ENCODE data around the gene DEPDC7. TPM values are rescaled to one million over a fixed set of nuclear protein-coding genes. Genes with fewer than 3 reads are reported as not detected.

DEPDC7 gene
- polyA plus RNA-seq, 2 of the 4 experiments (the other 2 are of a cell fraction), result 15.3 to 16.6 TPM

DNA sequence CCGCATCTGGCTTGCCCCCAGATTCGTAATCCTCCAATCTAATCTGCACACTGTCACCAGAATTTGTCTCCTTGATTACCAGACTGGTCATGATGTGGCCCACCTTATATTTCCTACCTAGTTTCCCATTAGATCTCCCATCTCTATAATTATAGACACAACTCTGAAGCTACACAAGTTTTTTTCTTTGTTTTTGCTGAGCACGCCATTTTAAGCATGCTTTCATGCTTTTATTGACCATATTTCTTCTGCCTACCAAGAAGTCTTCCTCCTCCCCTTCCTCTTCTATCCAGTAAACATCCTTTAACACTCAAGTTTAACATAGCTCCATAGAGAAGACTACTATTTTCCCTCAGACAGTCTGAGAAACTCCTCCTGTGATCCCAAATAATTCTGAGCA lies 24.3 kb upstream of the DEPDC7 start:
- 52% methylated on average over 3 of the region's 3 CpGs for WGBS (ENCODE audit: missing lambda C conversion rate)
- Histone ChIP-seq H3K4me1 (no peaks in the 10 kb centered on the region), H3K27ac (no peak overlapping the region), H3K9me3 (peaks cover 14% of the 10 kb centered on the region; the same call in 1 of the 3 replicates), H3K4me3 (no peak overlapping the region), H3K4me2 (no peak overlapping the region)
- peak; percentile 70 for TF ChIP-seq MAFK (IDR thresholded peaks at IDR 0.05; ENCODE audit: partially characterized antibody)
- TF ChIP-seq, protein P1, sequence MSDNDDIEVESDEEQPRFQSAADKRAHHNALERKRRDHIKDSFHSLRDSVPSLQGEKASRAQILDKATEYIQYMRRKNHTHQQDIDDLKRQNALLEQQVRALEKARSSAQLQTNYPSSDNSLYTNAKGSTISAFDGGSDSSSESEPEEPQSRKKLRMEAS (IDR thresholded peaks at IDR 0.05), result no peak
- DNase-seq (ENCODE audit: low read depth in 1 of 2, low spot score in 1 of 2) (no peak), FAIRE-seq (no peak), ATAC-seq (no peak)
- POLR2A ChIA-PET, result no interaction called here
- CTCF ChIA-PET, result interaction anchor here (1.0 to 1.2 kb wide), 2 partner anchors 9 to 74 kb away, joined by 3 to 4 read pairs; no protein-coding TSS in a partner anchor

DNA sequence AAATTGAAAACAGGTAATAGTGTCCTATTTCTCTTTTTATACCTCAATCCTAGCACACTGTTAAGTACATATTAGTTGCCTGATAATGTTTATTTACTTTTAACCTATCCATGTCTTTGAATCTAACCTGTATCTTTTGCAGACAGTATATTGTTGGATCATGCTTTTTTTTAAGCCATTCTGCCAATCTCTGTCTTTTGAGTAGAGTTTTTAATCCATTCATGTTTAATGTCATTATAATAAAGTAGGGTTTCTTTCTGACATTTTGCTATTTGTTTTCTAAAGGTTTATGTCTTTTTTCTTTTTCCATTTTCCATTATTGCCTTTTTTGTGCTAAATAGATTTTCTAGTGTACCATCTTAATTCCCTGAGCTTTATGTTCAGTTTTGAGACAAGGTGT lies 23.8 kb upstream of the DEPDC7 start:
- peaks cover 14% of the 10 kb centered on the region; the same call in 1 of the 3 replicates for H3K9me3 ChIP-seq
- CTCF ChIA-PET, result interaction anchor here (0.8 to 1.2 kb wide), 3 partner anchors 9 to 74 kb away, joined by 3 to 5 read pairs (median 4); no protein-coding TSS in a partner anchor
- no peak overlapping the region for H3K4me3 ChIP-seq
- H3K27ac ChIP-seq, result no peak overlapping the region
- no peak for FAIRE-seq
- ATAC-seq, result no peak
- no peak overlapping the region for H3K4me2 ChIP-seq
- no peak for TF ChIP-seq RAD21 (conservative IDR thresholded peaks at IDR 0.05 in 1 of 2, IDR thresholded peaks at IDR 0.05 in 1 of 2)
- TF ChIP-seq JUNB (IDR thresholded peaks at IDR 0.05), result no peak
- TF ChIP-seq KDM1A (IDR thresholded peaks at IDR 0.05; ENCODE audit: low read depth), result no peak
- no peak for TF ChIP-seq CBX2 (IDR thresholded peaks at IDR 0.05; ENCODE audit: borderline replicate concordance, low read depth)
- TF ChIP-seq BHLHE40 (IDR thresholded peaks at IDR 0.05; ENCODE audit: low read depth, low read length), result no peak
- no peak for TF ChIP-seq EHF (CRISPR knock-in tag; IDR thresholded peaks at IDR 0.05)
- TF ChIP-seq HOXB5 (CRISPR knock-in tag; IDR thresholded peaks at IDR 0.05), result no peak
- no peak for TF ChIP-seq HOXB13 (CRISPR knock-in tag; IDR thresholded peaks at IDR 0.05; ENCODE audit: low read depth)
- TF ChIP-seq, protein P2, sequence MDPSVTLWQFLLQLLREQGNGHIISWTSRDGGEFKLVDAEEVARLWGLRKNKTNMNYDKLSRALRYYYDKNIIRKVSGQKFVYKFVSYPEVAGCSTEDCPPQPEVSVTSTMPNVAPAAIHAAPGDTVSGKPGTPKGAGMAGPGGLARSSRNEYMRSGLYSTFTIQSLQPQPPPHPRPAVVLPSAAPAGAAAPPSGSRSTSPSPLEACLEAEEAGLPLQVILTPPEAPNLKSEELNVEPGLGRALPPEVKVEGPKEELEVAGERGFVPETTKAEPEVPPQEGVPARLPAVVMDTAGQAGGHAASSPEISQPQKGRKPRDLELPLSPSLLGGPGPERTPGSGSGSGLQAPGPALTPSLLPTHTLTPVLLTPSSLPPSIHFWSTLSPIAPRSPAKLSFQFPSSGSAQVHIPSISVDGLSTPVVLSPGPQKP (IDR thresholded peaks at IDR 0.05; ENCODE audit: low read depth, low read length), result no peak
- TF ChIP-seq, protein P3, sequence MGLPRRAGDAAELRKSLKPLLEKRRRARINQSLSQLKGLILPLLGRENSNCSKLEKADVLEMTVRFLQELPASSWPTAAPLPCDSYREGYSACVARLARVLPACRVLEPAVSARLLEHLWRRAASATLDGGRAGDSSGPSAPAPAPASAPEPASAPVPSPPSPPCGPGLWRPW (IDR thresholded peaks at IDR 0.05), result no peak
- no peak for TF ChIP-seq RARB (CRISPR knock-in tag; IDR thresholded peaks at IDR 0.05)
- TF ChIP-seq MAZ (IDR thresholded peaks at IDR 0.05; ENCODE audit: borderline replicate concordance, low read depth, low read length), result no peak
- TF ChIP-seq, protein P4, sequence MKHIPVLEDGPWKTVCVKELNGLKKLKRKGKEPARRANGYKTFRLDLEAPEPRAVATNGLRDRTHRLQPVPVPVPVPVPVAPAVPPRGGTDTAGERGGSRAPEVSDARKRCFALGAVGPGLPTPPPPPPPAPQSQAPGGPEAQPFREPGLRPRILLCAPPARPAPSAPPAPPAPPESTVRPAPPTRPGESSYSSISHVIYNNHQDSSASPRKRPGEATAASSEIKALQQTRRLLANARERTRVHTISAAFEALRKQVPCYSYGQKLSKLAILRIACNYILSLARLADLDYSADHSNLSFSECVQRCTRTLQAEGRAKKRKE (CRISPR knock-in tag; IDR thresholded peaks at IDR 0.05; ENCODE audit: low read depth), result no peak
- no peak for TF ChIP-seq HOXA7 (CRISPR knock-in tag; IDR thresholded peaks at IDR 0.05)
- TF ChIP-seq MAFK (IDR thresholded peaks at IDR 0.05; ENCODE audit: partially characterized antibody), result no peak
- POLR2A ChIA-PET, result no interaction called here
- no peak for DNase-seq (ENCODE audit: low read depth in 1 of 2, low spot score in 1 of 2)
- no peaks in the 10 kb centered on the region for H3K4me1 ChIP-seq

DNA sequence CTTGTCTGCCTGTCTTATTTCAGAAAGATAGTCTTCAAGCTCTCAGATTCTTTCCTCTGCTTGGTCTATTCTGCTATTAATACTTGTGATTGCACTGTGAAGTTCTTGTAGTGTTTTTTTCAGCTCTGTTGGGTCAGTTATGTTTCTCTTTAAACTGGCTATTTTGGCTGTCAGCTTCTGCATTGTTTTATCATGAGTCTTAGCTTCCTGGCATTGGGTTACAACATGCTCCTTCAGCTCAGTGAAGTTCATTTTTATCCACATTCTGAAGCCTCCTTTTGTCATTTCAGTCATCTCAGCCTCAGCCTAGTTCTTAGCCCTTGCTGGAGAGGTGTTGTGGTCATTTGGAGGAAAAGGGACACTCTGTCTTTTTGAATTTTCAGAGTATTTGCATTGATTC lies 15.5 kb upstream of the DEPDC7 start:
- 0 out of 6 replicates have a peak overlapping the region, but pooled peaks of 1 of the 2 experiments have one; percentile 8 for H3K27ac ChIP-seq

More for the DNA sequence above, 15.5 kb upstream of the DEPDC7 start:
- no peak for FAIRE-seq
- ChIA-PET CTCF (interaction anchor here (0.6 to 1.0 kb wide), 2 partner anchors 8 to 342 kb away, joined by 3 read pairs; no protein-coding TSS in a partner anchor), POLR2A (interaction anchor here (0.6 to 1.4 kb wide), 2 partner anchors 11 to 16 kb away, joined by 4 read pairs; partner anchors contain the start of gene DEPDC7)
- Histone ChIP-seq H3K9me3 (peaks cover 9% of the 10 kb centered on the region; the same call in 1 of the 3 replicates), H3K4me3 (no peak overlapping the region), H3K4me2 (no peak overlapping the region; the same call in 2 of the 3 replicates), H3K4me1 (0 out of 3 replicates have a peak, but pooled peaks cover 4% of the 10 kb centered on the region)
- TF ChIP-seq BHLHE40 (IDR thresholded peaks at IDR 0.05; ENCODE audit: low read depth, low read length), result no peak
- TF ChIP-seq HOXB5 (CRISPR knock-in tag; IDR thresholded peaks at IDR 0.05), result no peak
- TF ChIP-seq, protein P5, sequence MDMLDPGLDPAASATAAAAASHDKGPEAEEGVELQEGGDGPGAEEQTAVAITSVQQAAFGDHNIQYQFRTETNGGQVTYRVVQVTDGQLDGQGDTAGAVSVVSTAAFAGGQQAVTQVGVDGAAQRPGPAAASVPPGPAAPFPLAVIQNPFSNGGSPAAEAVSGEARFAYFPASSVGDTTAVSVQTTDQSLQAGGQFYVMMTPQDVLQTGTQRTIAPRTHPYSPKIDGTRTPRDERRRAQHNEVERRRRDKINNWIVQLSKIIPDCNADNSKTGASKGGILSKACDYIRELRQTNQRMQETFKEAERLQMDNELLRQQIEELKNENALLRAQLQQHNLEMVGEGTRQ (IDR thresholded peaks at IDR 0.05), result no peak
- TF ChIP-seq NPAS2 (CRISPR knock-in tag; IDR thresholded peaks at IDR 0.05; ENCODE audit: borderline replicate concordance), result no peak
- TF ChIP-seq, protein P2 (IDR thresholded peaks at IDR 0.05; ENCODE audit: low read depth, low read length), result no peak
- no peak for TF ChIP-seq FOSL2 (IDR thresholded peaks at IDR 0.05)
- no peak for TF ChIP-seq FOSL2 (CRISPR knock-in tag; IDR thresholded peaks at IDR 0.05)
- no peak for TF ChIP-seq PHF8 (IDR thresholded peaks at IDR 0.05; ENCODE audit: borderline replicate concordance, low read depth)
- no peak for TF ChIP-seq CBX8 (IDR thresholded peaks at IDR 0.05)
- TF ChIP-seq CBX2 (IDR thresholded peaks at IDR 0.05; ENCODE audit: borderline replicate concordance, low read depth), result no peak
- TF ChIP-seq MAZ (IDR thresholded peaks at IDR 0.05; ENCODE audit: borderline replicate concordance, low read depth, low read length), result no peak
- no peak for TF ChIP-seq KDM1A (IDR thresholded peaks at IDR 0.05; ENCODE audit: low read depth)
- TF ChIP-seq ZSCAN20 (CRISPR knock-in tag; IDR thresholded peaks at IDR 0.05), result no peak
- no peak for TF ChIP-seq POLR2AphosphoS2 (conservative IDR thresholded peaks at IDR 0.05; ENCODE audit: low read length)
- TF ChIP-seq, protein P4 (CRISPR knock-in tag; IDR thresholded peaks at IDR 0.05; ENCODE audit: low read depth), result no peak
- no peak for TF ChIP-seq MAFK (IDR thresholded peaks at IDR 0.05; ENCODE audit: partially characterized antibody)
- no peak for TF ChIP-seq HOXB13 (CRISPR knock-in tag; IDR thresholded peaks at IDR 0.05; ENCODE audit: low read depth)
- no peak for ATAC-seq
- DNase-seq (ENCODE audit: low read depth in 1 of 2, low spot score in 1 of 2), result no peak
